Tibial nerve (tissue), 4 donors: Measurements from ENCODE around the gene LRG1. TPM values are rescaled to one million over a fixed set of nuclear protein-coding genes. Genes with fewer than 3 reads are reported as not detected.

Experiments
- DNase-seq, 2 donors: peaks; one replicate each; pipeline ENCODE4 v3.0.0-alpha.2; 2019; ENCODE audit warnings: low spot score in 2 of 2
- H3K27ac ChIP-seq, 4 donors: fragments of 200-600 bp; sonication (generic) in 3 of 4; one replicate each; pipeline ENCODE4 v1.5.1; 2017 to 2019; ENCODE audit warnings: mild to moderate bottlenecking in 1 of 4
- H3K27me3 ChIP-seq, 2 donors: fragments of 200-600 bp; sonication (generic) in 1 of 2; one replicate each; pipeline versions ENCODE4 v1.5.1 to v1.6.0; 2017 to 2019
- H3K36me3 ChIP-seq, 3 donors: fragments of 200-600 bp; sonication (generic); one replicate each; pipeline ENCODE4 v1.5.1; 2018 to 2019
- H3K4me1 ChIP-seq, 4 donors: fragments of 200-600 bp; sonication (generic) in 3 of 4; one replicate each; pipeline ENCODE4 v1.5.1; 2017 to 2019
- H3K4me3 ChIP-seq, 4 donors: fragments of 200-600 bp; sonication (generic) in 3 of 4; one replicate each; pipeline ENCODE4 v1.5.1; 2017 to 2019; ENCODE audit warnings: mild to moderate bottlenecking in 1 of 4, moderate library complexity in 1 of 4
- H3K9me3 ChIP-seq, 4 donors: fragments of 200-600 bp; sonication (generic) in 3 of 4; one replicate each; pipeline ENCODE4 v1.5.1; 2017 to 2019
- CTCF ChIP-seq, 5 experiments: fragments of 200-600 bp in 3 of 5; fragments of 450-650 bp in 2 of 5; sonication (generic) in 3 of 5; IDR thresholded peaks; one replicate each; pipeline ENCODE4 v1.5.1; 2016 to 2019; ENCODE audit warnings: antibody characterized with exemption in 5 of 5, mild to moderate bottlenecking in 3 of 5, moderate library complexity in 2 of 5
- EP300 ChIP-seq, 2 donors: sonication (generic); formaldehyde crosslinking; IDR thresholded peaks; one replicate each; pipeline ENCODE4 v1.6.1; 2017; ENCODE audit warnings: antibody characterized with exemption in 2 of 2, mild to moderate bottlenecking in 1 of 2
- POLR2A ChIP-seq, 2 donors: fragments of 450-650 bp; IDR thresholded peaks; one replicate each; pipeline ENCODE4 v1.6.1; 2017; ENCODE audit warnings: antibody characterized with exemption in 2 of 2, mild to moderate bottlenecking in 2 of 2, moderate library complexity in 2 of 2
- WGBS, 2 donors: methylation state at CpG; one replicate each; pipeline ENCODE4 v1.1.5; 2018; 5-methylcytosine and 5-hydroxymethylcytosine counted together
- total RNA-seq, 4 donors: library from RNA; depleted of rRNA; stranded (reverse); fragments of >200 nt; gene quantifications; one replicate each; pipeline ENCODE4 v1.1.0, GENCODE V29; 2016

The LRG1 gene
- total RNA-seq, 4 donors from 2014 or later = 0.66 to 2.5 (median 1.4) TPM

- peaks cover 2 to 93% (median 5%) of the 10 kb centered on the region in 3 donors for H3K36me3 ChIP-seq
- 78 to 89% methylated on average over 29 to 30 of the region's 37 CpGs for WGBS, 2 donors
- no peaks in the 10 kb centered on the region for H3K27me3 ChIP-seq
- no peaks in the 10 kb centered on the region for H3K9me3 ChIP-seq
- peaks cover 0 to 14% (median 0%) of the 10 kb centered on the region in 4 donors for H3K4me1 ChIP-seq
- no peak for TF ChIP-seq POLR2A (IDR thresholded peaks at IDR 0.05)
- no peak for TF ChIP-seq CTCF (IDR thresholded peaks at IDR 0.05)
- no peak for TF ChIP-seq EP300 (IDR thresholded peaks at IDR 0.05)
- H3K27ac ChIP-seq = peak overlapping the region in 1 of 4 donors; percentile 54
- H3K4me3 ChIP-seq = no peak overlapping the region
- DNase-seq = no peak
Measured at GRCh38 chr19:4502282-4503131, 37.3 kb downstream of the LRG1 start.

- WGBS, 2 donors = 74 to 81% methylated on average over 25 of the region's 25 CpGs
- DNase-seq = no peak
- TF ChIP-seq POLR2A (IDR thresholded peaks at IDR 0.05) (no peak), CTCF (IDR thresholded peaks at IDR 0.05) (no peak), EP300 (IDR thresholded peaks at IDR 0.05) (no peak)
- Histone ChIP-seq H3K27ac (peak overlapping the region in 1 of 4 donors; percentile 38), H3K4me3 (no peak overlapping the region), H3K36me3 (peaks cover 3 to 100% (median 5%) of the 10 kb centered on the region in 3 donors), H3K4me1 (peaks cover 0 to 14% (median 0%) of the 10 kb centered on the region in 4 donors), H3K27me3 (no peaks in the 10 kb centered on the region), H3K9me3 (no peaks in the 10 kb centered on the region)
Measured at GRCh38 chr19:4501691-4502090, 38.1 kb downstream of the LRG1 start.

- DNase-seq = no peak
- WGBS, 2 donors = 91 to 93% methylated on average over 23 to 25 of the region's 29 CpGs
- peaks cover 0 to 14% (median 0%) of the 10 kb centered on the region in 4 donors for H3K4me1 ChIP-seq
- peaks cover 3 to 100% (median 10%) of the 10 kb centered on the region in 3 donors for H3K36me3 ChIP-seq
- no peak overlapping the region for H3K4me3 ChIP-seq
- no peaks in the 10 kb centered on the region for H3K27me3 ChIP-seq
- no peak overlapping the region for H3K27ac ChIP-seq
- no peaks in the 10 kb centered on the region for H3K9me3 ChIP-seq
- TF ChIP-seq CTCF (IDR thresholded peaks at IDR 0.05) (no peak), EP300 (IDR thresholded peaks at IDR 0.05) (no peak), POLR2A (IDR thresholded peaks at IDR 0.05) (no peak)
Measured at GRCh38 chr19:4500841-4501591, 38.8 kb downstream of the LRG1 start.

GRCh38 chr19:4499855-4500254 lies 40.0 kb downstream of the LRG1 start:
- TF ChIP-seq CTCF (IDR thresholded peaks at IDR 0.05) (no peak), EP300 (IDR thresholded peaks at IDR 0.05) (no peak), POLR2A (IDR thresholded peaks at IDR 0.05) (no peak)
- no peaks in the 10 kb centered on the region for H3K9me3 ChIP-seq
- H3K27ac ChIP-seq = no peak overlapping the region
- DNase-seq = no peak
- H3K36me3 ChIP-seq = peaks cover 3 to 100% (median 11%) of the 10 kb centered on the region in 3 donors
- WGBS, 2 donors = 78 to 81% methylated on average over 13 to 15 of the region's 15 CpGs
- H3K27me3 ChIP-seq = no peaks in the 10 kb centered on the region
- H3K4me1 ChIP-seq = peaks cover 0 to 11% (median 0%) of the 10 kb centered on the region in 4 donors
- H3K4me3 ChIP-seq = no peak overlapping the region
